ENCODE data around the gene CLSTN2.

DNA sequence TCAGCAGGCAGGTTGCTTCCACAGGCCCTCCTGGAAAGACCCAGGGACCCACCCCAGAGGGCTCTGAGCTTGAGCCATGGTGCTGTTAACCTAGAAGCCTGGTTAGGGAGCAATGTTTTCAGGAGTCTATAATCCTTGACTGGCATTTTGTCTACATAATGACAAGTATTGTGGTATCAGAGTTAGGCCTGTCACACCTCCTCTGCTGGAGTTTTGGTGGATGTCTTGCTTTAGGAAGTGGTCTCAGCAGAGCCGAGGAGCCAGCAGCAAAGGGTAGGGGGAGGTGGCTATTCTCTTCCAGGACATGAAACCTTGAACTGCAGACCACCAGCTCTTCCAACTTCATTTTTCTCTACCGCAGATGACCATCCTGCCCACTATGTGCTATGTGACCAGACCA is 76.1 kb downstream of the CLSTN2 start:
- TF ChIP-seq, protein P1, sequence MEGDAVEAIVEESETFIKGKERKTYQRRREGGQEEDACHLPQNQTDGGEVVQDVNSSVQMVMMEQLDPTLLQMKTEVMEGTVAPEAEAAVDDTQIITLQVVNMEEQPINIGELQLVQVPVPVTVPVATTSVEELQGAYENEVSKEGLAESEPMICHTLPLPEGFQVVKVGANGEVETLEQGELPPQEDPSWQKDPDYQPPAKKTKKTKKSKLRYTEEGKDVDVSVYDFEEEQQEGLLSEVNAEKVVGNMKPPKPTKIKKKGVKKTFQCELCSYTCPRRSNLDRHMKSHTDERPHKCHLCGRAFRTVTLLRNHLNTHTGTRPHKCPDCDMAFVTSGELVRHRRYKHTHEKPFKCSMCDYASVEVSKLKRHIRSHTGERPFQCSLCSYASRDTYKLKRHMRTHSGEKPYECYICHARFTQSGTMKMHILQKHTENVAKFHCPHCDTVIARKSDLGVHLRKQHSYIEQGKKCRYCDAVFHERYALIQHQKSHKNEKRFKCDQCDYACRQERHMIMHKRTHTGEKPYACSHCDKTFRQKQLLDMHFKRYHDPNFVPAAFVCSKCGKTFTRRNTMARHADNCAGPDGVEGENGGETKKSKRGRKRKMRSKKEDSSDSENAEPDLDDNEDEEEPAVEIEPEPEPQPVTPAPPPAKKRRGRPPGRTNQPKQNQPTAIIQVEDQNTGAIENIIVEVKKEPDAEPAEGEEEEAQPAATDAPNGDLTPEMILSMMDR (conservative IDR thresholded peaks at IDR 0.05): no peak
- TF ChIP-seq EZH2 (IDR thresholded peaks at IDR 0.05; ENCODE audit: low read depth): no peak

Measured in PC-9 (cell line).